ENCODE results near the gene CCDC71.

Gene CCDC71

DNA sequence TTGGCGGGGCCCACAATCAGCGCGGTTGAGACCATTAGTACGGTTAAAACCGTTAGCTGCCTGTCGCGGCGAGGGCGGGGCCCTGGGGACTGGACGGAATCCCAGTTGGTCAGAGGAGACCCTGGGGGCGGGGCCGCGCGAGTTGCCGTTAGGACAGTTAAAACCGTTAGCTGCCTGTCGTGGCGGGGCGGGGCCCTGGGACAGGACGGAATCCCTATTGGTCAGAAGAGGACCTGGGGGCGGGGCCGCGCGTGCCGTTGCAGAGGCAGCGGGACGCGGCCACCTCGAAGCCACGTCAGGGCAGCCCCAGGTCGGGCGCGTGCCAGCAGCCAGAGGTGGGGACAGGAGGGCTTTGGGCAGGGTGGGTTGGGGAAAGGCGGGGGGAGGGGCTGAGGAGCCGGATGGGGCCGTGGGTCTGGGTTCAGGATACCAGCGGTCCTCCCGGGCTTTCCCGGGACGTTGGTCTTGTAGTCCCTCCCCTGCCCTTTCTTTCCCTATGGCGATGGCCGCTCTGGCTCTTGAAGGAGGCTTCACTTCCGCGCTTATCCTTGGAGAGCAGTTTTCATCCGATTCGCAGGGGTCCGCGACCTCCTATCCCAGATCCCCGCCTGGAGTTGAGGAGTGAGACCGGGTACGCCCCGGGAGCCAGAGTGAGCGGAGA lies 33.2 kb upstream of the CCDC71 start:
- no peak for TF ChIP-seq POLR2AphosphoS5 (IDR thresholded peaks at IDR 0.05; ENCODE audit: low read depth, low read length)
- TF ChIP-seq TAF1 (IDR thresholded peaks at IDR 0.05; ENCODE audit: borderline replicate concordance, insufficient read depth, low read length) = no peak
- TF ChIP-seq, protein P1, sequence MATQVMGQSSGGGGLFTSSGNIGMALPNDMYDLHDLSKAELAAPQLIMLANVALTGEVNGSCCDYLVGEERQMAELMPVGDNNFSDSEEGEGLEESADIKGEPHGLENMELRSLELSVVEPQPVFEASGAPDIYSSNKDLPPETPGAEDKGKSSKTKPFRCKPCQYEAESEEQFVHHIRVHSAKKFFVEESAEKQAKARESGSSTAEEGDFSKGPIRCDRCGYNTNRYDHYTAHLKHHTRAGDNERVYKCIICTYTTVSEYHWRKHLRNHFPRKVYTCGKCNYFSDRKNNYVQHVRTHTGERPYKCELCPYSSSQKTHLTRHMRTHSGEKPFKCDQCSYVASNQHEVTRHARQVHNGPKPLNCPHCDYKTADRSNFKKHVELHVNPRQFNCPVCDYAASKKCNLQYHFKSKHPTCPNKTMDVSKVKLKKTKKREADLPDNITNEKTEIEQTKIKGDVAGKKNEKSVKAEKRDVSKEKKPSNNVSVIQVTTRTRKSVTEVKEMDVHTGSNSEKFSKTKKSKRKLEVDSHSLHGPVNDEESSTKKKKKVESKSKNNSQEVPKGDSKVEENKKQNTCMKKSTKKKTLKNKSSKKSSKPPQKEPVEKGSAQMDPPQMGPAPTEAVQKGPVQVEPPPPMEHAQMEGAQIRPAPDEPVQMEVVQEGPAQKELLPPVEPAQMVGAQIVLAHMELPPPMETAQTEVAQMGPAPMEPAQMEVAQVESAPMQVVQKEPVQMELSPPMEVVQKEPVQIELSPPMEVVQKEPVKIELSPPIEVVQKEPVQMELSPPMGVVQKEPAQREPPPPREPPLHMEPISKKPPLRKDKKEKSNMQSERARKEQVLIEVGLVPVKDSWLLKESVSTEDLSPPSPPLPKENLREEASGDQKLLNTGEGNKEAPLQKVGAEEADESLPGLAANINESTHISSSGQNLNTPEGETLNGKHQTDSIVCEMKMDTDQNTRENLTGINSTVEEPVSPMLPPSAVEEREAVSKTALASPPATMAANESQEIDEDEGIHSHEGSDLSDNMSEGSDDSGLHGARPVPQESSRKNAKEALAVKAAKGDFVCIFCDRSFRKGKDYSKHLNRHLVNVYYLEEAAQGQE (IDR thresholded peaks at IDR 0.05; ENCODE audit: insufficient read depth in 1 of 2, low read depth in 2 of 2, low read length in 2 of 2) = no peak
- TF ChIP-seq FOXP2 (optimal IDR thresholded peaks at IDR 0.05; ENCODE audit: borderline replicate concordance, extremely low read depth, extremely low read length, insufficient read depth) = no peak
- no peak for TF ChIP-seq SIN3A (IDR thresholded peaks at IDR 0.05; ENCODE audit: borderline replicate concordance, insufficient read depth, low read length)

DNA sequence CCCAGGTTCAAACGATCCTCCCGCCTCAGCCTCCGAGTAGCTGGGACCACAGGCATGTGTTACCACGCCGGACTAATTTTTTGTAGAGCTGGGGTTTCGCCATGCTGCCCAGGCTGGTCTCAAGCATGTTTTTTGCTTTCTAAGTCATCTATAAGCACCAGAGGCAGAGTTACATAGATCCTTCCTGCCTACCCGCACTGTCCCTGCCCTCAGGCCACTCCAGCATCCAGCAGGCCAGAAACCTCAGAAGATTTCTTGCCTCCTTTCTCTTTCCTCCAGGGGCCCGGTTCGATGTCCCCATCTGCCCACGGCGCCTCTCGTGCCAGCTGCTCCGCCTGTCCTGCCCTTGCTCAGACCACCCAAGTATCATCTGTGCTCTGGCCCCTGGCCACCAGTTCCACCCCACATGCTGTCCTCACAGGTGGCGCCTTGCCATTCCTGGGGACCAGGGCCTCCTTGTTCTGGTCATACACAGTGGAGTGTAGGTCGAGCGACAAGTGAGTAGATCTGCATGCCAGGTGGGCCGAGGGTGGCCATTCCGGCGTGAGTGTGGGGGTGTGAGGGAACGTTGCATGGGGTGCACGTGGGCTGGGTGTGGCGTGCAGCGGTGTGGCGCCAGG lies 32.6 kb upstream of the CCDC71 start:
- no peak for TF ChIP-seq TAF1 (IDR thresholded peaks at IDR 0.05; ENCODE audit: borderline replicate concordance, insufficient read depth, low read length)
- no peak for TF ChIP-seq FOXP2 (optimal IDR thresholded peaks at IDR 0.05; ENCODE audit: borderline replicate concordance, extremely low read depth, extremely low read length, insufficient read depth)
- TF ChIP-seq SIN3A (IDR thresholded peaks at IDR 0.05; ENCODE audit: borderline replicate concordance, insufficient read depth, low read length) = no peak
- TF ChIP-seq POLR2AphosphoS5 (IDR thresholded peaks at IDR 0.05; ENCODE audit: low read depth, low read length) = no peak
- TF ChIP-seq, protein P1 (IDR thresholded peaks at IDR 0.05; ENCODE audit: insufficient read depth in 1 of 2, low read depth in 2 of 2, low read length in 2 of 2) = no peak

DNA sequence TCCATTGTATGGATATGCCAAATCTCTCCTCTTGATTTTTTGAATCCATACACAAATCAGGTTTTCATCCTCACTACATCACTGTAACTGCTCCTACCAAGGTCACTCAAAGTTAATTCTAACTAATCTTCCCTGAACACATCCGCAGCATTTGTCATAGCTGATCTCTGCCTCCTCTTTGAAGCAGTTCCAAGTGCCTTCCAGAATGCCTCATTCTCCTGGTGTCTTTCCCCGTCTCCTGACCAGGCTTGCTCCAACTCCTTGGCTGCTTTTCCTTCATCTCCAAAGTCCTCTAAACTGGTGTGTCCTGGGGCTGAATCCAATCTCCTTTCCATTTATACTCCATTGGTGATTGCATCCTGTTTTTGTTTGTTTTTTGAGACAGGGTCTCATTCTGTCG lies 32.0 kb upstream of the CCDC71 start:
- no peak for TF ChIP-seq TAF1 (IDR thresholded peaks at IDR 0.05; ENCODE audit: borderline replicate concordance, insufficient read depth, low read length)

DNA sequence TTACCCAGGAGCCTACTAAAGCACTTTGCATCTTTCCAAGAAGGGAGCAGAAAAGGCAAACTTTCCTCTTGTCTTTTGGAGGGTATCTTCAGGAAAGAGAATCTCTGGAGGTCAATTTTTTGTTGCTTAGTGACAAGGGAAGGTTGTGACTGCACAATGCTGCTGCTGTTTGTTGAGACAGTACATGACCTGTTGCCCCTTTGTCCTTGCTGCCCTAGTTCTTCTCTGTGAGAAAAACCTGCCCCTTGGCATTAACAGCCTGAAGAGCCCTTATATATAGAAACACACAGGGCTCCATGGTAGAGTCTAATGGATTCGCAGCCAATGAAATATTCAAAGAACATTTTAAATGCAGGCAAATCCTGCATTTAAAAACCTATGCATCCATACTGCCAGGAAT lies 25.6 kb upstream of the CCDC71 start:
- TF ChIP-seq, protein P1 (IDR thresholded peaks at IDR 0.05; ENCODE audit: insufficient read depth in 1 of 2, low read depth in 2 of 2, low read length in 2 of 2) = no peak
- TF ChIP-seq POLR2AphosphoS5 (IDR thresholded peaks at IDR 0.05; ENCODE audit: low read depth, low read length) (no peak), FOXP2 (optimal IDR thresholded peaks at IDR 0.05; ENCODE audit: borderline replicate concordance, extremely low read depth, extremely low read length, insufficient read depth) (no peak), TAF1 (IDR thresholded peaks at IDR 0.05; ENCODE audit: borderline replicate concordance, insufficient read depth, low read length) (no peak), SIN3A (IDR thresholded peaks at IDR 0.05; ENCODE audit: borderline replicate concordance, insufficient read depth, low read length) (no peak)

DNA sequence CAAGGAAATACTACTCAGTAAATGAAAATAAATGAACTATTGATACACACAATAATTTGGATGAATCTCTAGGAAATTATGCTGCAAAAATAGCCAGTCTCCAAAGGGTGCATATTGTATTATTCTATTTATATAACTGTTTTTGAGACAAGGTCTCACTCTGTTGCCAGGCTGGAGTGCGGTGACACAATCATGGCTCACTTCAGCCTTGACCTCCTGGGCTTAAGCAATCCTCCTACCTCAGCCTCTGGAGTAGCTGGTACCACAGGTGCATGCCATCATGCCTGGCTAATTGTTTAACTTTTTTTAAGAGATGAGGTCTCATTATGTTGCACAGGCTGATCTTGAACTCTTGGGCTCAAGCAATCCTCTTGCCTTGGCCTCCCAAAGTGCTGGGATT lies 17.7 kb upstream of the CCDC71 start:
- no peak for TF ChIP-seq TAF1 (IDR thresholded peaks at IDR 0.05; ENCODE audit: borderline replicate concordance, insufficient read depth, low read length)
- no peak for TF ChIP-seq SIN3A (IDR thresholded peaks at IDR 0.05; ENCODE audit: borderline replicate concordance, insufficient read depth, low read length)
- TF ChIP-seq POLR2AphosphoS5 (IDR thresholded peaks at IDR 0.05; ENCODE audit: low read depth, low read length) = no peak

DNA sequence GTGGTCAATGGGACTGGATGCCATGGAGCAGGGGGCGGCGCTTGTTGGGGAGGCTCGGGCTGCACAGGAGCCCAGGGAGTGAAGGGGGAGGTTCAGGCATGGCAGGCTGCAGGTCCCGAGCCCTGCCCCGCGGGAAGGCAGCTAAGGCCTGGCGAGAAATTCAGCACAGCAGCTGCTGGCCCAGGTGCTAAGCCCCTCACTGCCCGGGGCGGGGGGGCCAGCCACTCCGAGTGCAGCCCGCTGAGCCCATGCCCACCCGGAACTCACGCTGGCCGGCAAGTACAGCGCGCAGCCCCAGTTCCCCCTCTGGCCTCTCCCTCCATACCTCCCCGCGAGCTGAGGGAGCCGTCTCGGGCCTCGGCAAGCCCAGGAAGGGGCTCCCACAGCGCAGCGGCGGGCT lies 16.6 kb upstream of the CCDC71 start:
- no peak for TF ChIP-seq SIN3A (IDR thresholded peaks at IDR 0.05; ENCODE audit: borderline replicate concordance, insufficient read depth, low read length)
- no peak for TF ChIP-seq POLR2AphosphoS5 (IDR thresholded peaks at IDR 0.05; ENCODE audit: low read depth, low read length)
- TF ChIP-seq FOXP2 (optimal IDR thresholded peaks at IDR 0.05; ENCODE audit: borderline replicate concordance, extremely low read depth, extremely low read length, insufficient read depth) = no peak
- TF ChIP-seq, protein P1 (IDR thresholded peaks at IDR 0.05; ENCODE audit: insufficient read depth in 1 of 2, low read depth in 2 of 2, low read length in 2 of 2) = no peak
- no peak for TF ChIP-seq TAF1 (IDR thresholded peaks at IDR 0.05; ENCODE audit: borderline replicate concordance, insufficient read depth, low read length)

All from PFSK-1 (cell line).